HEK293 (cell line): ENCODE measurements around the gene ZNF22.
A peak's percentile ranks its signal among the peaks of the same experiment; 100 is the strongest.

Experiments used
- CTCF ChIA-PET: fragments of 350-600 bp; formaldehyde crosslinking; extraction: SDS; loops from one replicate; lab custom pipeline; 2021; ENCODE audit warnings: antibody characterized with exemption; lab: Yijun Ruan, JAX
- POLR2A ChIA-PET: fragments of 300-600 bp; formaldehyde crosslinking; extraction: SDS; loops from one replicate; lab custom pipeline; 2020; ENCODE audit warnings: antibody characterized with exemption, inconsistent platforms; lab: Yijun Ruan, JAX
- H3K27ac ChIP-seq: fragments of 200-500 bp; sonication (Bioruptor generic); 2 replicates; pipeline ENCODE4 v1.5.1; 2014; ENCODE audit warnings: low read depth, low read length, control low read depth, inconsistent platforms; ENCODE audit errors: extremely low read depth
- H3K36me3 ChIP-seq, 2 experiments: fragments of 200-500 bp in 1 of 2; sonication (Bioruptor generic) in 1 of 2; 1 replicate in 1 of 2; 2 replicates in 1 of 2; pipeline ENCODE4 v1.5.1; 2014 to 2017; ENCODE audit warnings: inconsistent platforms in 2 of 2, low read length in 2 of 2; ENCODE audit not compliant: control insufficient read depth in 2 of 2, insufficient read depth in 1 of 2
- H3K4me1 ChIP-seq: fragments of 200-500 bp; sonication (Bioruptor generic); 2 replicates; pipeline ENCODE4 v1.5.1; 2014; ENCODE audit warnings: mild to moderate bottlenecking, low read length, inconsistent platforms; ENCODE audit not compliant: control insufficient read depth, insufficient read depth
- H3K4me3 ChIP-seq: 2 replicates; pipeline ENCODE4 v1.5.1; 2011; ENCODE audit warnings: low read depth, mild to moderate bottlenecking, control low read depth, low read length, moderate library complexity
- H3K9me3 ChIP-seq: fragments of 200-500 bp; sonication (Bioruptor generic); 2 replicates; pipeline ENCODE4 v1.5.1; 2014; ENCODE audit warnings: low read depth, low read length, inconsistent platforms; ENCODE audit not compliant: control insufficient read depth, insufficient read depth
- KLF1 ChIP-seq: fragments of 450-650 bp; formaldehyde crosslinking; IDR thresholded peaks from 2 replicates; pipeline ENCODE4 v1.5.1; 2016; ENCODE audit warnings: missing biosample characterization, missing genetic modification characterization
- RBAK ChIP-seq: fragments of 450-650 bp; formaldehyde crosslinking; IDR thresholded peaks from 2 replicates; pipeline ENCODE4 v1.5.1; 2016; ENCODE audit warnings: missing biosample characterization, missing genetic modification characterization
- REPIN1 ChIP-seq: fragments of 450-650 bp; formaldehyde crosslinking; IDR thresholded peaks from 2 replicates; pipeline ENCODE4 v1.5.1; 2017; ENCODE audit warnings: missing biosample characterization, missing genetic modification characterization, low read depth
- SETDB1 ChIP-seq: IDR thresholded peaks from one replicate; pipeline ENCODE4 v1.6.1; 2017; ENCODE audit warnings: mild to moderate bottlenecking, low read length, moderate library complexity, mixed read lengths; ENCODE audit not compliant: insufficient read length
- ZBTB20 ChIP-seq: fragments of 450-650 bp; formaldehyde crosslinking; IDR thresholded peaks from 2 replicates; pipeline ENCODE4 v1.5.1; 2016; ENCODE audit warnings: missing biosample characterization, missing genetic modification characterization
- ZFP69B ChIP-seq: fragments of 450-650 bp; formaldehyde crosslinking; IDR thresholded peaks from 2 replicates; pipeline ENCODE4 v1.5.1; 2016; ENCODE audit warnings: missing biosample characterization, missing genetic modification characterization
- ZNF121 ChIP-seq: fragments of 450-650 bp; formaldehyde crosslinking; IDR thresholded peaks from 2 replicates; pipeline ENCODE4 v1.5.1; 2016; ENCODE audit warnings: missing biosample characterization, missing genetic modification characterization
- ZNF133 ChIP-seq: fragments of 450-650 bp; formaldehyde crosslinking; IDR thresholded peaks from 2 replicates; pipeline ENCODE4 v1.5.1; 2016; ENCODE audit warnings: missing biosample characterization, missing genetic modification characterization
- ZNF138 ChIP-seq: fragments of 450-650 bp; formaldehyde crosslinking; IDR thresholded peaks from 2 replicates; pipeline ENCODE4 v1.5.1; 2016; ENCODE audit warnings: missing biosample characterization, missing genetic modification characterization, borderline replicate concordance
- ZNF16 ChIP-seq: fragments of 450-650 bp; formaldehyde crosslinking; IDR thresholded peaks from 2 replicates; pipeline ENCODE4 v1.5.1; 2016; ENCODE audit warnings: low read depth, missing biosample characterization, missing genetic modification characterization
- ZNF169 ChIP-seq: fragments of 450-650 bp; formaldehyde crosslinking; IDR thresholded peaks from 2 replicates; pipeline ENCODE4 v1.5.1; 2016; ENCODE audit warnings: missing biosample characterization, missing genetic modification characterization
- ZNF18 ChIP-seq: fragments of 450-650 bp; formaldehyde crosslinking; IDR thresholded peaks from 2 replicates; pipeline ENCODE4 v1.5.1; 2016; ENCODE audit warnings: missing biosample characterization, missing genetic modification characterization
- ZNF248 ChIP-seq: fragments of 450-650 bp; formaldehyde crosslinking; IDR thresholded peaks from 2 replicates; pipeline ENCODE4 v1.5.1; 2017; ENCODE audit warnings: missing biosample characterization, missing genetic modification characterization
- ZNF473 ChIP-seq: fragments of 450-650 bp; formaldehyde crosslinking; IDR thresholded peaks from 2 replicates; pipeline ENCODE4 v1.5.1; 2017; ENCODE audit warnings: missing biosample characterization, missing genetic modification characterization
- ZNF48 ChIP-seq: fragments of 450-650 bp; formaldehyde crosslinking; IDR thresholded peaks from 2 replicates; pipeline ENCODE4 v1.5.1; 2016; ENCODE audit warnings: missing biosample characterization, missing genetic modification characterization
- ZNF558 ChIP-seq: fragments of 450-650 bp; formaldehyde crosslinking; IDR thresholded peaks from 2 replicates; pipeline ENCODE4 v1.5.1; 2016; ENCODE audit warnings: missing biosample characterization, missing genetic modification characterization
- ZNF580 ChIP-seq: fragments of 450-650 bp; formaldehyde crosslinking; IDR thresholded peaks from 2 replicates; pipeline ENCODE4 v1.5.1; 2016; ENCODE audit warnings: missing biosample characterization, missing genetic modification characterization
- ZNF585B ChIP-seq: fragments of 450-650 bp; formaldehyde crosslinking; IDR thresholded peaks from 2 replicates; pipeline ENCODE4 v1.5.1; 2016; ENCODE audit warnings: missing biosample characterization, missing genetic modification characterization
- ZNF707 ChIP-seq: fragments of 450-650 bp; formaldehyde crosslinking; IDR thresholded peaks from 2 replicates; pipeline ENCODE4 v1.5.1; 2016; ENCODE audit warnings: missing biosample characterization, missing genetic modification characterization
- ZSCAN4 ChIP-seq: fragments of 450-650 bp; formaldehyde crosslinking; IDR thresholded peaks from 2 replicates; pipeline ENCODE4 v1.5.1; 2017; ENCODE audit warnings: missing biosample characterization, missing genetic modification characterization
- ZSCAN5A ChIP-seq: fragments of 450-650 bp; formaldehyde crosslinking; IDR thresholded peaks from 2 replicates; pipeline ENCODE4 v1.5.1; 2016; ENCODE audit warnings: missing biosample characterization, missing genetic modification characterization
- TF ChIP-seq, protein P1 (sequence below): fragments of 450-650 bp; formaldehyde crosslinking; IDR thresholded peaks from 2 replicates; pipeline ENCODE4 v1.5.1; 2016; ENCODE audit warnings: missing biosample characterization, missing genetic modification characterization, borderline replicate concordance
- TF ChIP-seq, protein P2 (sequence below): fragments of 450-650 bp; formaldehyde crosslinking; conservative IDR thresholded peaks from 2 replicates; pipeline ENCODE4 v1.5.1; 2016; ENCODE audit warnings: low read depth, missing biosample characterization, missing genetic modification characterization
- TF ChIP-seq, protein P3 (sequence below): fragments of 450-650 bp; IDR thresholded peaks from 2 replicates; pipeline ENCODE4 v1.5.1; 2018; ENCODE audit warnings: missing biosample characterization, missing genetic modification characterization

Gene ZNF22

GRCh38 chr10:44968500-44969400 lies 32.0 kb upstream of the ZNF22 start:
- peaks cover 8% of the 10 kb centered on the region; the same call in 1 of the 2 replicates for H3K4me1 ChIP-seq
- H3K36me3 ChIP-seq = peaks cover 0 to 17% of the 10 kb centered on the region in 2 experiments; a peak in 1 of 3 replicates
- no peaks in the 10 kb centered on the region for H3K9me3 ChIP-seq
- ChIA-PET POLR2A (interaction anchor here (1.2 kb wide), 1 partner anchor 9 kb away, joined by 3 read pairs; the partner anchor contains the start of gene DEPP1), CTCF (interaction anchor here (0.6 to 0.9 kb wide), 2 partner anchors 13 to 15 kb away, joined by 3 to 6 read pairs; no protein-coding TSS in a partner anchor)
- no peak overlapping the region for H3K27ac ChIP-seq
- no peak overlapping the region for H3K4me3 ChIP-seq
- TF ChIP-seq ZNF580 = no peak
- TF ChIP-seq KLF1 (tag by site-specific recombination) = no peak
- TF ChIP-seq ZNF138 (tag by site-specific recombination) = no peak
- peak; percentile 55; the same call in 1 of the 2 replicates for TF ChIP-seq ZNF248 (tag by site-specific recombination)
- TF ChIP-seq ZNF48 (tag by site-specific recombination) = 0 out of 2 replicates have a peak, but pooled peaks have one; percentile 67
- no peak for TF ChIP-seq ZNF473 (tag by site-specific recombination)
- TF ChIP-seq, protein P1, sequence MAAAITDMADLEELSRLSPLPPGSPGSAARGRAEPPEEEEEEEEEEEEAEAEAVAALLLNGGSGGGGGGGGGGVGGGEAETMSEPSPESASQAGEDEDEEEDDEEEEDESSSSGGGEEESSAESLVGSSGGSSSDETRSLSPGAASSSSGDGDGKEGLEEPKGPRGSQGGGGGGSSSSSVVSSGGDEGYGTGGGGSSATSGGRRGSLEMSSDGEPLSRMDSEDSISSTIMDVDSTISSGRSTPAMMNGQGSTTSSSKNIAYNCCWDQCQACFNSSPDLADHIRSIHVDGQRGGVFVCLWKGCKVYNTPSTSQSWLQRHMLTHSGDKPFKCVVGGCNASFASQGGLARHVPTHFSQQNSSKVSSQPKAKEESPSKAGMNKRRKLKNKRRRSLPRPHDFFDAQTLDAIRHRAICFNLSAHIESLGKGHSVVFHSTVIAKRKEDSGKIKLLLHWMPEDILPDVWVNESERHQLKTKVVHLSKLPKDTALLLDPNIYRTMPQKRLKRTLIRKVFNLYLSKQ = no peak
- no peak for TF ChIP-seq ZBTB20
- 0 out of 2 replicates have a peak, but pooled peaks have one; percentile 35 for TF ChIP-seq ZNF133 (tag by site-specific recombination)
- TF ChIP-seq ZNF558 = no peak
- peak; percentile 89 for TF ChIP-seq ZSCAN4 (tag by site-specific recombination)
- TF ChIP-seq ZFP69B (tag by site-specific recombination) = no peak
- no peak for TF ChIP-seq REPIN1 (tag by site-specific recombination)
- no peak for TF ChIP-seq ZNF16 (tag by site-specific recombination)
- TF ChIP-seq ZNF585B = no peak
- 0 out of 2 replicates have a peak, but pooled peaks have one; percentile 59 for TF ChIP-seq ZNF18 (tag by site-specific recombination)
- TF ChIP-seq, protein P2, sequence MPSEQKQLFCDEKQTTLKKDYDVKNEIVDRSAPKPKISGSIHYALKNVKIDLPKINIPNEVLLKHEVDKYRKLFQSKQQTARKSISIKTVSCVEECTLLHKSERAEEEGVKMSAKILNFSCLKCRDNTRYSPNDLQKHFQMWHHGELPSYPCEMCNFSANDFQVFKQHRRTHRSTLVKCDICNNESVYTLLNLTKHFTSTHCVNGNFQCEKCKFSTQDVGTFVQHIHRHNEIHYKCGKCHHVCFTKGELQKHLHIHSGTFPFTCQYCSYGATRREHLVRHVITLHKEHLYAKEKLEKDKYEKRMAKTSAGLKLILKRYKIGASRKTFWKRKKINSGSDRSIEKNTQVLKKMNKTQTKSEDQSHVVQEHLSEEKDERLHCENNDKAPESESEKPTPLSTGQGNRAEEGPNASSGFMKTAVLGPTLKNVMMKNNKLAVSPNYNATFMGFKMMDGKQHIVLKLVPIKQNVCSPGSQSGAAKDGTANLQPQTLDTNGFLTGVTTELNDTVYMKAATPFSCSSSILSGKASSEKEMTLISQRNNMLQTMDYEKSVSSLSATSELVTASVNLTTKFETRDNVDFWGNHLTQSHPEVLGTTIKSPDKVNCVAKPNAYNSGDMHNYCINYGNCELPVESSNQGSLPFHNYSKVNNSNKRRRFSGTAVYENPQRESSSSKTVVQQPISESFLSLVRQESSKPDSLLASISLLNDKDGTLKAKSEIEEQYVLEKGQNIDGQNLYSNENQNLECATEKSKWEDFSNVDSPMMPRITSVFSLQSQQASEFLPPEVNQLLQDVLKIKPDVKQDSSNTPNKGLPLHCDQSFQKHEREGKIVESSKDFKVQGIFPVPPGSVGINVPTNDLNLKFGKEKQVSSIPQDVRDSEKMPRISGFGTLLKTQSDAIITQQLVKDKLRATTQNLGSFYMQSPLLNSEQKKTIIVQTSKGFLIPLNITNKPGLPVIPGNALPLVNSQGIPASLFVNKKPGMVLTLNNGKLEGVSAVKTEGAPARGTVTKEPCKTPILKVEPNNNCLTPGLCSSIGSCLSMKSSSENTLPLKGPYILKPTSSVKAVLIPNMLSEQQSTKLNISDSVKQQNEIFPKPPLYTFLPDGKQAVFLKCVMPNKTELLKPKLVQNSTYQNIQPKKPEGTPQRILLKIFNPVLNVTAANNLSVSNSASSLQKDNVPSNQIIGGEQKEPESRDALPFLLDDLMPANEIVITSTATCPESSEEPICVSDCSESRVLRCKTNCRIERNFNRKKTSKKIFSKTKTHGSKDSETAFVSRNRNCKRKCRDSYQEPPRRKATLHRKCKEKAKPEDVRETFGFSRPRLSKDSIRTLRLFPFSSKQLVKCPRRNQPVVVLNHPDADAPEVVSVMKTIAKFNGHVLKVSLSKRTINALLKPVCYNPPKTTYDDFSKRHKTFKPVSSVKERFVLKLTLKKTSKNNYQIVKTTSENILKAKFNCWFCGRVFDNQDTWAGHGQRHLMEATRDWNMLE (tag by site-specific recombination) = no peak
- no peak for TF ChIP-seq RBAK
- no peak for TF ChIP-seq ZNF169 (tag by site-specific recombination)
- no peak for TF ChIP-seq ZNF121 (tag by site-specific recombination)
- TF ChIP-seq ZSCAN5A = no peak
- TF ChIP-seq ZNF707 (tag by site-specific recombination) = no peak
- TF ChIP-seq SETDB1 = no peak
- TF ChIP-seq, protein P3, sequence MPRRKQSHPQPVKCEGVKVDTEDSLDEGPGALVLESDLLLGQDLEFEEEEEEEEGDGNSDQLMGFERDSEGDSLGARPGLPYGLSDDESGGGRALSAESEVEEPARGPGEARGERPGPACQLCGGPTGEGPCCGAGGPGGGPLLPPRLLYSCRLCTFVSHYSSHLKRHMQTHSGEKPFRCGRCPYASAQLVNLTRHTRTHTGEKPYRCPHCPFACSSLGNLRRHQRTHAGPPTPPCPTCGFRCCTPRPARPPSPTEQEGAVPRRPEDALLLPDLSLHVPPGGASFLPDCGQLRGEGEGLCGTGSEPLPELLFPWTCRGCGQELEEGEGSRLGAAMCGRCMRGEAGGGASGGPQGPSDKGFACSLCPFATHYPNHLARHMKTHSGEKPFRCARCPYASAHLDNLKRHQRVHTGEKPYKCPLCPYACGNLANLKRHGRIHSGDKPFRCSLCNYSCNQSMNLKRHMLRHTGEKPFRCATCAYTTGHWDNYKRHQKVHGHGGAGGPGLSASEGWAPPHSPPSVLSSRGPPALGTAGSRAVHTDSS (tag by site-specific recombination) = no peak
